Gastroesophageal sphincter (tissue), 4 donors: ENCODE results near the gene SH3RF3. TPM values are rescaled to one million over a fixed set of nuclear protein-coding genes. Genes with fewer than 3 reads are reported as not detected.
A peak's percentile ranks its signal among the peaks of the same experiment; 100 is the strongest.

ENCODE experiments used
- ATAC-seq: fragments of 150-250 bp; one replicate; pipeline ENCODE4 v1.9.1; 2016; ENCODE audit warnings: mild to moderate bottlenecking, moderate library complexity
- H3K27ac ChIP-seq, 4 donors: fragments of 200-600 bp; sonication (generic) in 3 of 4; 1 replicate in 3 of 4; 2 replicates in 1 of 4; pipeline ENCODE4 v1.5.1; 2016 to 2019
- H3K27me3 ChIP-seq: fragments of 200-600 bp; sonication (generic); one replicate; pipeline ENCODE4 v1.5.1; 2019
- H3K36me3 ChIP-seq, 2 donors: fragments of 200-600 bp; sonication (generic); one replicate each; pipeline ENCODE4 v1.5.1; 2019; ENCODE audit warnings: control low read depth in 1 of 2
- H3K4me1 ChIP-seq, 3 donors: fragments of 200-600 bp; sonication (generic); 1 replicate in 2 of 3; 2 replicates in 1 of 3; pipeline ENCODE4 v1.5.1; 2016 to 2019; ENCODE audit warnings: control low read depth in 2 of 3
- H3K4me3 ChIP-seq, 2 donors: fragments of 200-600 bp; sonication (generic); one replicate each; pipeline ENCODE4 v1.5.1; 2019; ENCODE audit warnings: mild to moderate bottlenecking in 1 of 2, moderate library complexity in 1 of 2
- H3K9me3 ChIP-seq, 3 donors: fragments of 200-600 bp; sonication (generic); one replicate each; pipeline ENCODE4 v1.5.1; 2017 to 2019; ENCODE audit warnings: control low read depth in 2 of 3
- CTCF ChIP-seq, 4 experiments: fragments of 200-600 bp in 2 of 4; fragments of 450-650 bp in 2 of 4; sonication (generic) in 1 of 4; IDR thresholded peaks; one replicate each; pipeline ENCODE4 v1.5.1; 2017 to 2019; ENCODE audit warnings: antibody characterized with exemption in 4 of 4, mild to moderate bottlenecking in 2 of 4, moderate library complexity in 2 of 4
- EP300 ChIP-seq: sonication (generic); formaldehyde crosslinking; IDR thresholded peaks from one replicate; pipeline ENCODE4 v1.6.1; 2017; ENCODE audit warnings: antibody characterized with exemption, mild to moderate bottlenecking
- POLR2A ChIP-seq, 2 donors: fragments of 450-650 bp; IDR thresholded peaks; one replicate each; pipeline ENCODE4 v1.6.1; 2017; ENCODE audit warnings: antibody characterized with exemption in 2 of 2, mild to moderate bottlenecking in 2 of 2, moderate library complexity in 1 of 2
- POLR2AphosphoS5 ChIP-seq: sonication (generic); formaldehyde crosslinking; IDR thresholded peaks from one replicate; pipeline ENCODE4 v1.6.1; 2017; ENCODE audit warnings: antibody characterized with exemption
- WGBS, 2 donors: methylation state at CpG; one replicate each; pipeline ENCODE4 v1.1.5; 2018; ENCODE audit warnings: low coverage in 1 of 2; 5-methylcytosine and 5-hydroxymethylcytosine counted together
- total RNA-seq, 4 donors: library from RNA; depleted of rRNA; stranded (reverse); fragments of >200 nt; gene quantifications; one replicate each; pipeline ENCODE4 v1.1.0, GENCODE V29; 2016

The SH3RF3 gene
- total RNA-seq, 4 donors from 2014 or later = 10.1 to 15.8 (median 13.2) TPM

GRCh38 chr2:109393662-109393972, 264.6 kb downstream of the SH3RF3 start:
- Histone ChIP-seq H3K4me1 (peaks cover 0 to 4% (median 0%) of the 10 kb centered on the region in 3 donors), H3K27ac (no peak overlapping the region), H3K36me3 (peaks cover 0 to 3% of the 10 kb centered on the region in 2 donors), H3K9me3 (no peaks in the 10 kb centered on the region), H3K27me3 (no peaks in the 10 kb centered on the region), H3K4me3 (no peak overlapping the region)
- TF ChIP-seq CTCF (IDR thresholded peaks at IDR 0.05) (no peak), POLR2A (IDR thresholded peaks at IDR 0.05) (no peak), EP300 (no peak), POLR2AphosphoS5 (no peak)
- no peak for ATAC-seq
- 95 to 100% methylated on average over 1 to 4 of the region's 7 CpGs for WGBS, 2 donors

DNA sequence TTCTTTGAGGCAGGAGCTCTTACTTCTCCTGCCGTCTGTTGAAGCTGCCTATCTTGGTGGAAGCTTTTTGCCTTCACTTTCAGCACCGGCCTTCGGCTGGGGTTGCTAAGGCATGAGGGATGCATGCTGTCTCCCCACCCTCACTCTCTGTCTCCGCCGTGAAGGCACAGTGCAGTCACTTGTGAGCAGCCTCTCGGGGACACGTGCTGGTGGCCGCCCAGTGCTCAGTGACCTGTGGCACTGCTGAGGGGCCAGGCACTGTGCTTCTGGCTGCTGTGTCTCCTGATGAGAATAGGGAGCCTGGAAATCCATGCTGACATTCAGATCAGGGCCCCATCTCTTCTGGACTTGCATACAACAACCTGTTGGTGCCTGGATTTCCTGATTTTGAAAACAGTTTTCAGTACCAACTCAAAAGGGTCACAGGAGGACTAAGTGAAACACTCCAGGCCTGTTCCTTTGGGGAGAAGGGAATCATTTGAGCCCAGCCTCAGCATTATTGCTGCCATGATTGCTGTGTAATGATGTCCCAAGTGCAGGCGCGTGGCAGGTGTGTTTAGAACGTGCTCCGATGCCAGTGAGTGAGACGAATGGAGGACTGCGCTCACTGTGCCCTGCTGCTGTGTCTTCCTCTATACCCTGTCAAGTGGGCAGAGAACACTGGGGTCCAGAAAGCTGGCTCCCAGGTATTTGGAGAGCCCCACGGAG, 266.6 kb downstream of the SH3RF3 start:
- ATAC-seq = no peak
- TF ChIP-seq EP300 = no peak
- TF ChIP-seq CTCF (IDR thresholded peaks at IDR 0.05) = no peak
- no peak for TF ChIP-seq POLR2AphosphoS5
- no peak for TF ChIP-seq POLR2A (IDR thresholded peaks at IDR 0.05)
- peaks cover 0 to 4% (median 0%) of the 10 kb centered on the region in 3 donors for H3K4me1 ChIP-seq

GRCh38 chr2:109396202-109397180, 267.5 kb downstream of the SH3RF3 start:
- Histone ChIP-seq H3K4me1 (peaks cover 0 to 4% (median 0%) of the 10 kb centered on the region in 3 donors), H3K4me3 (no peak overlapping the region), H3K36me3 (peaks cover 0 to 11% of the 10 kb centered on the region in 2 donors), H3K27ac (no peak overlapping the region), H3K9me3 (no peaks in the 10 kb centered on the region), H3K27me3 (no peaks in the 10 kb centered on the region)
- ATAC-seq = no peak
- no peak for TF ChIP-seq POLR2A (IDR thresholded peaks at IDR 0.05)
- TF ChIP-seq CTCF (IDR thresholded peaks at IDR 0.05) = peak in 2 of 4 experiments; percentile 5 to 13
- TF ChIP-seq POLR2AphosphoS5 = no peak
- no peak for TF ChIP-seq EP300
- 68 to 74% methylated on average over 6 to 11 of the region's 15 CpGs for WGBS, 2 donors

More for the DNA sequence above, 266.6 kb downstream of the SH3RF3 start:
- WGBS, 2 donors = 94 to 97% methylated on average over 6 to 8 of the region's 15 CpGs
- no peaks in the 10 kb centered on the region for H3K27me3 ChIP-seq
- H3K36me3 ChIP-seq = peaks cover 0 to 11% of the 10 kb centered on the region in 2 donors
- H3K27ac ChIP-seq = no peak overlapping the region
- no peaks in the 10 kb centered on the region for H3K9me3 ChIP-seq
- no peak overlapping the region for H3K4me3 ChIP-seq

DNA sequence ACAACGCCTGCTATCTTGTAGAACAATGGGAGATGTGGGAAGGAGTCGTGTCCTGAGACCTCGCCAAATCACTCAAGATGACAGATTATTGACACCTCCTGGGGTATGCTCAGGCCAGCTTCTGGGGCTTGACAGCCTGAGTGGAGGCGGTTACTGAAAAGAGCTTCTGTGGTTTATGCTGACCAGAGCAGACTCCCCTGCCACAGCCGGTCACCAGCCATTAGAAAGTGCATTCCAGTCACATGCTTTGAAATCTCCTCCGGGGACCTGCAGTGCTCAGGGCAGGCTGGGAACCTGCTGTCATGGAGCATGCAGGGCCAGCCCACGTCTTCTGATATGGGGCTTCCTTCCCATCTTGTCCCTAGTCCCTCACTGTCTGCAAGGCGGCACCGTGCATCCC, 268.9 kb downstream of the SH3RF3 start:
- H3K4me1 ChIP-seq = peaks cover 0 to 4% (median 0%) of the 10 kb centered on the region in 3 donors

More for the DNA sequence above, 268.9 kb downstream of the SH3RF3 start:
- Histone ChIP-seq H3K27ac (no peak overlapping the region), H3K27me3 (no peaks in the 10 kb centered on the region), H3K9me3 (no peaks in the 10 kb centered on the region), H3K4me3 (no peak overlapping the region), H3K36me3 (peaks cover 0 to 11% of the 10 kb centered on the region in 2 donors)
- WGBS, 2 donors = 100% methylated on average over 4 of the region's 9 CpGs; no CpG with 5 or more reads in 1 of the 2 donors
- ATAC-seq = no peak
- TF ChIP-seq CTCF (IDR thresholded peaks at IDR 0.05) (no peak), POLR2A (IDR thresholded peaks at IDR 0.05) (no peak), POLR2AphosphoS5 (no peak), EP300 (no peak)
